A673 (cell line): Measurements from ENCODE around the gene ATP6V1G1. TPM values are rescaled to one million over a fixed set of nuclear protein-coding genes. Genes with fewer than 3 reads are reported as not detected.

Source experiments
- BruUV-seq: library from RNA; stranded (reverse); fragments of 400-500 nt; replicated peaks from 2 replicates; lab custom pipeline; 2021; lab: Mats Ljungman, UMichigan
- CTCF ChIA-PET: fragments of 300-600 bp; sonication (Branson Sonifier 250); formaldehyde crosslinking; loops from one replicate; lab custom pipeline; 2022; ENCODE audit warnings: antibody characterized with exemption; lab: Charles Lee
- POLR2A ChIA-PET: fragments of 300-600 bp; sonication (Branson Sonifier 250); formaldehyde crosslinking; loops from one replicate; lab custom pipeline; 2022; ENCODE audit warnings: antibody characterized with exemption; ENCODE audit not compliant: low non-redundant PET; lab: Charles Lee
- DNase-seq: peaks from one replicate; pipeline ENCODE4 v3.0.0-alpha.2; 2015; ENCODE audit warnings: low spot score
- H3K27ac ChIP-seq: fragments of 200-600 bp; sonication (generic); 2 replicates; pipeline ENCODE4 v1.5.1; 2016; ENCODE audit warnings: mixed run types, low read depth, mild to moderate bottlenecking, mixed read lengths, antibody characterized with exemption, low read length; ENCODE audit not compliant: poor library complexity, severe bottlenecking
- H3K27me3 ChIP-seq: fragments of 200-600 bp; sonication (generic); replicated peaks from 2 replicates; pipeline ENCODE4 v1.6.1; 2017; ENCODE audit warnings: mixed run types, low read depth, mild to moderate bottlenecking, mixed read lengths, antibody characterized with exemption, low read length; ENCODE audit not compliant: insufficient read depth, poor library complexity
- H3K36me3 ChIP-seq: fragments of 200-600 bp; sonication (generic); 2 replicates; pipeline ENCODE4 v1.6.1; 2016; ENCODE audit warnings: mixed run types, mild to moderate bottlenecking, mixed read lengths, antibody characterized with exemption, low read length; ENCODE audit not compliant: insufficient read depth, poor library complexity, severe bottlenecking
- H3K4me1 ChIP-seq: fragments of 200-600 bp; sonication (generic); 2 replicates; pipeline ENCODE4 v1.6.1; 2017; ENCODE audit warnings: mixed run types, mild to moderate bottlenecking, mixed read lengths, antibody characterized with exemption, low read length; ENCODE audit not compliant: insufficient read depth, poor library complexity, severe bottlenecking
- H3K4me3 ChIP-seq: fragments of 200-600 bp; sonication (generic); 2 replicates; pipeline ENCODE4 v1.5.1; 2016; ENCODE audit warnings: low read depth, mixed run types, mild to moderate bottlenecking, mixed read lengths, low read length; ENCODE audit not compliant: poor library complexity, severe bottlenecking
- H3K9me3 ChIP-seq: fragments of 200-600 bp; sonication (generic); 2 replicates; pipeline ENCODE4 v1.6.1; 2016; ENCODE audit warnings: mixed run types, low read depth, mild to moderate bottlenecking, mixed read lengths, antibody characterized with exemption, low read length; ENCODE audit not compliant: poor library complexity, severe bottlenecking
- CTCF ChIP-seq: fragments of 300-800, 200-600 bp; sonication (generic); conservative IDR thresholded peaks from 2 replicates; pipeline ENCODE4 v1.5.1; 2017; ENCODE audit warnings: low read depth, mild to moderate bottlenecking, antibody characterized with exemption, low read length, moderate library complexity, mixed read lengths
- EZH2 ChIP-seq: fragments of 200-600 bp; sonication (generic); IDR thresholded peaks from 2 replicates; pipeline ENCODE4 v1.6.1; 2017; ENCODE audit warnings: borderline replicate concordance, low read depth, mild to moderate bottlenecking, mixed read lengths, antibody characterized with exemption, low read length; ENCODE audit not compliant: poor library complexity, severe bottlenecking
- intact Hi-C: fragments of 100-400 bp; cut with micrococcal nuclease; formaldehyde crosslinking; loops from one replicate; pipeline ENCODE4 v1.10.0; 2022; ENCODE audit not compliant: unreplicated experiment
- total RNA-seq: library from RNA; stranded (reverse); gene quantifications from 2 replicates; pipeline ENCODE4 v1.2.3, GENCODE V29; 2021

The ATP6V1G1 gene
- total RNA-seq, 1 experiment from 2014 or later, result 132 TPM

- H3K4me3 ChIP-seq, result no peak overlapping the region
- H3K27ac ChIP-seq, result no peak overlapping the region
- intact Hi-C loops, result no loop called here
- POLR2A ChIA-PET, result no interaction called here
- TF ChIP-seq EZH2 (no peak), CTCF (no peak)
- H3K9me3 ChIP-seq, result no peaks in the 10 kb centered on the region
- DNase-seq, result no peak
- CTCF ChIA-PET, result no interaction called here
- H3K4me1 ChIP-seq, result no peaks in the 10 kb centered on the region
- H3K27me3 ChIP-seq, result no peaks in the 10 kb centered on the region
- BruUV-seq, result no TSS peak
- no peaks in the 10 kb centered on the region for H3K36me3 ChIP-seq
Observed at GRCh38 chr9:114555696-114556095, 31.9 kb upstream of the ATP6V1G1 start.

DNA sequence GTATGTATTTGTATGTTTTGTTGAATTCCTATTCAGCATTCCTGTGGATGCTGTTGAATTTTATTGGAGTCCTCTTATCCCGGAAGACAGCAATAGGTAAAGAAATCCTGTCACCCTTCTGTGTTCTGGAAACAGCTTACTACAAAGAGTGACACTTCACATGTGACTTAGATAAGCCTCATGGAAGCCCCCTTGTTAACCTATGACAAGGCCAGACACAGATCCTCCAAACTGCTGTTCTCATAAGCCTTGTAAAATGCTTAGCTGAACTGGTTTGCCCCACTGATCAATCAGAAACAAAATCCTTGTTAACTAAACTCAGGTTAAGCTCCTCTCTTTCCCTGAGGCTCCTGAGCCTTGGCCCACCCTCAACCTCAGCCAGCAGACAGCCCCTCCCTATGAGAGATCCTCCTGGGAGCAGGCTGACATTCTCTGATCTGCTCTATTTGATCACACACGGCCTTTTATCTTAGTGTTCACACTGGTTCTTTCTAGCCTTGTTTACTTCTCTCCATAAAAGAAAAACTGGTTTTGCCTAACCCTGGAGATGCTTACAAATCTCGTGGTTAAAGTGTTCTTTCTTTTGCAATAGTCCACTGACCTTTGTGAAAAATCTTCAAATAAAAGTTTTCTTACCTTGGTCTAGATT, 29.4 kb upstream of the ATP6V1G1 start:
- ChIA-PET POLR2A (no interaction called here), CTCF (no interaction called here)
- Histone ChIP-seq H3K4me3 (no peak overlapping the region), H3K4me1 (no peaks in the 10 kb centered on the region), H3K9me3 (no peaks in the 10 kb centered on the region), H3K36me3 (no peaks in the 10 kb centered on the region), H3K27me3 (no peaks in the 10 kb centered on the region), H3K27ac (no peak overlapping the region)
- intact Hi-C loops, result no loop called here
- no peak for DNase-seq
- no TSS peak for BruUV-seq
- TF ChIP-seq CTCF (no peak), EZH2 (no peak)

GRCh38 chr9:114559830-114560513, 27.6 kb upstream of the ATP6V1G1 start:
- CTCF ChIA-PET, result no interaction called here
- BruUV-seq, result no TSS peak
- H3K27me3 ChIP-seq, result peaks cover 5% of the 10 kb centered on the region
- no peak overlapping the region for H3K4me3 ChIP-seq
- TF ChIP-seq EZH2 (no peak), CTCF (no peak)
- no peaks in the 10 kb centered on the region for H3K36me3 ChIP-seq
- no peaks in the 10 kb centered on the region for H3K4me1 ChIP-seq
- DNase-seq, result no peak
- no peaks in the 10 kb centered on the region for H3K9me3 ChIP-seq
- POLR2A ChIA-PET, result no interaction called here
- intact Hi-C loops, result no loop called here
- H3K27ac ChIP-seq, result no peak overlapping the region
